HG02943 (cell line): ENCODE data around the gene USP40.

Experiments
- ATAC-seq: cut with Tn5 transposase; IDR thresholded peaks from one replicate; pipeline ENCODE4 v1.9.1; 2021; ENCODE audit warnings: mild to moderate bottlenecking, low read depth, moderate library complexity; ENCODE audit not compliant: unreplicated experiment

USP40 gene

GRCh38 chr2:233461481-233461891, 105.1 kb downstream of the USP40 start:
- no peak for ATAC-seq

GRCh38 chr2:233460726-233461441, 105.7 kb downstream of the USP40 start:
- ATAC-seq, result no peak

DNA sequence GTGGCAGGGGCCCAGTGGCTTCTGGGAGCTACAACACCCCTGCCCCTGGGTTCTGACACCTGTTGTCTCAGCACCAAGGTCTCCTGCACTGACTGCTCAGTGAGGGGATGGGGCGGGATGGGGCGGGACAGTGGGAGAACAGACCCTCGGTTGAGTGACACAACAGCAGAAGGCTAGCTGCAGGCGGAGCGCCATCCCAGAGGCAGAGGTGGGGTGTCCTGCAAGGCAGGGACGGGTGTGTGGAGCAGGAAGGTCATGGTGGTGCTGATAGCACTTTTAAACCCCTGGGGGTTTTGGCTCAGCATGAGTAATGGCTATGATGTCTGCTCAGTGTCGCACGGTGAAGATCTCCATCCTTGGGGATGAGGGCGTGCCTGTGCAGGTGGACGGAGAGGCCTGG, 107.2 kb downstream of the USP40 start:
- no peak for ATAC-seq

DNA sequence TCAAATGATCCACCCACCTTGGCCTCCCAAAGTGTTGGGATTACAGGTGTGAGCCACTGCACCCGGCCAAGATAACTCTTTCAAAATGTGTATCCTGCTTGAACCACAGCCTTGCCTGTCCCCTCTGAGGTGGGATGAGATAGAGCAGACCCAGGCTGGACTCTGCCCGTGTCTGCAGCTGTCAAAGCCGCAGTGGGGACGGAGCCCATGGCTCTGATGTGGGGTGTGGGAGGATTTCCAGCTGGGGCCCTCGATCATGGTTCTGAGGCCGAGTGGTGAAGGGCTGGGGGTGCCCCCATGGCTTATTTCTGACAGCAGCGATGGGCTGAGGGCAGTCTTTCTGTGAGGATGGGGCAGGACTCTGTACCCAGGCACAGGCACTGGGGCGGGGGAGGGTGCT, 107.8 kb downstream of the USP40 start:
- no peak for ATAC-seq

DNA sequence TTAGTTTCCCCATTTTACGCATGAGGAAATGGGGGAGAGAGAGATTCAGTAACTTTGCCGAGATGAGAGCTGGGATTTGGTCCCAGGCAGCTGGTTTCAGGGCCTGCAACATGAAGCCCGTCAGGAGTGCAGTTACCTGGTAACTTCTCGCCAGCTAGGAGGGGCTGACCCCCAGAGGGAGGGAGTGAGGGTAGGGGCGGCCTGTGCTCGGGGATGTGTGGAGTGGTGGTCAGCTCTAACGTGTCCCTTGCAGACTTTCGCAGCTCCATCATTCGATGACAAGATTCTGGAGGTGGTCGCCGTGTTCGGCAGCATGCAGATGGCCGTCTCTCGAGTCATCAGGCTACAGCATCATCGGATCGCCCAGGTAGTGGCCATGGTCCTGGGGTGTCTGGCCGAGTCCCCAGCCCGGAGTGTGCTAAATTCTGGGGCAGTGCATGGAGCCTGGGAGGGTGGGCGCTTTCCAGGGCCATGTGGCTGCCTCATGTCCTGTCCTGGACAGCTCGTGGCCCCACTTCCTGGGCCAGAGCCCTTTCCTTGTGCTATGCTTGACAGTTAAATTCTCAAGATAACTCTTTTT, 108.5 kb downstream of the USP40 start:
- ATAC-seq, result no peak

GRCh38 chr2:233457356-233457755, 109.2 kb downstream of the USP40 start:
- no peak for ATAC-seq

DNA sequence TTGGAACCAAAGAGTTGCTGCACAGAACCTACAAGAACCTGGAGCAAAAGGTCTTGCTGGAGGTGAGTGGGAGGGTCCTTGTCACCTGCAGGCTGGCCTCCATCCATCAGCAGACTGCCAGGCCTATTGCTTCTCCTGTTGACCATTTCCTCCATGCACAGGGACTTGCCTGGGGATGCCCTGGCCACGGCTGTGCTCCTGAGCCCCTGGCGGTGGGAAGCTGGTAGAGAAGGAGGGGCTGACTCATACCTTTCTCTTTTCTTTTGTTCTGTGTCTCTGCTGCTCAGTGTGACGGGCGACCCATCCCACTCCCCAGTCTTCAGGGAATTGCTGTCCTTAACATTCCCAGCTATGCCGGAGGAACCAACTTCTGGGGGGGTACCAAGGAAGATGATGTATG, 109.6 kb downstream of the USP40 start:
- ATAC-seq, result no peak

DNA sequence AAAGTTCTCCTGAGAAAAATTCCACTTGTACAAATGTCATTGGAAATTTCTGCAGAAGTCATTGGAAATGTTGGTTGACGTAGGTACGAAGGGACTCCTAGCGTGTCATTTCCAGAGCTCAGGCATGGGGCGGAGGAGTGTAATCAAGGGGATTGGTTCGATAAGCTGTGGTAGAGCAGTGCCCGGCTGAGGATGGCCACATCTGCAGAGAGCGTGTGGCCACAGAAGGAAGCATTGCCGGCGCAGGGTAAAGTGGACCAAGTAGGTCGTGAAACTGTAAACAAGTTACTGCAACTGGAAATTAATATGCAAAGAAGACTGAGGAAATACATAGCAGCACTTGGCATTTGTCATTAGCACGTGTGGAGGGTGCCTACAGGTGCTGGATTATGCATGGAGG, 110.5 kb downstream of the USP40 start:
- ATAC-seq, result no peak

- ATAC-seq, result no peak
These were observed 111.1 kb downstream of the USP40 start for GRCh38 chr2:233455491-233455890.

- ATAC-seq, result no peak
These were observed 111.6 kb downstream of the USP40 start for GRCh38 chr2:233455006-233455405.

DNA sequence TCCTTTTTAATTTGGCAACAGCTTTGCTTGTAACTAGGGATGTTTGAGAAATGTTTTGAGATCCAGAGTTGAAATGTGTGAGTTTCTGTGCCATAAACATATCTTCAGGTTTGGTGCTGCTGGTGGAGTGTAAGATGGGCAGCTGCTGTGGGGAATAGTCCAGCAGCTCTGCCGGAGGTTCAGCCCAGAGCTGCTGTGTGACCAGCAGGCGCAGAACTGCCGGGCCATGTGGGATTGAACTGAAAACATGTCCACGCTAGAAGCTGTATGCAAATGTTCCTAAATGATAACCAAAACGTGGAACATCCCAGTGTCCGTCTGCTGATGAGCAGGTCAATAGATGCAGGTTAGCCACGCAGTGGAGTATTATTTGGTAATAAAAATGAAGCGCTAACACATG, 112.7 kb downstream of the USP40 start:
- no peak for ATAC-seq

DNA sequence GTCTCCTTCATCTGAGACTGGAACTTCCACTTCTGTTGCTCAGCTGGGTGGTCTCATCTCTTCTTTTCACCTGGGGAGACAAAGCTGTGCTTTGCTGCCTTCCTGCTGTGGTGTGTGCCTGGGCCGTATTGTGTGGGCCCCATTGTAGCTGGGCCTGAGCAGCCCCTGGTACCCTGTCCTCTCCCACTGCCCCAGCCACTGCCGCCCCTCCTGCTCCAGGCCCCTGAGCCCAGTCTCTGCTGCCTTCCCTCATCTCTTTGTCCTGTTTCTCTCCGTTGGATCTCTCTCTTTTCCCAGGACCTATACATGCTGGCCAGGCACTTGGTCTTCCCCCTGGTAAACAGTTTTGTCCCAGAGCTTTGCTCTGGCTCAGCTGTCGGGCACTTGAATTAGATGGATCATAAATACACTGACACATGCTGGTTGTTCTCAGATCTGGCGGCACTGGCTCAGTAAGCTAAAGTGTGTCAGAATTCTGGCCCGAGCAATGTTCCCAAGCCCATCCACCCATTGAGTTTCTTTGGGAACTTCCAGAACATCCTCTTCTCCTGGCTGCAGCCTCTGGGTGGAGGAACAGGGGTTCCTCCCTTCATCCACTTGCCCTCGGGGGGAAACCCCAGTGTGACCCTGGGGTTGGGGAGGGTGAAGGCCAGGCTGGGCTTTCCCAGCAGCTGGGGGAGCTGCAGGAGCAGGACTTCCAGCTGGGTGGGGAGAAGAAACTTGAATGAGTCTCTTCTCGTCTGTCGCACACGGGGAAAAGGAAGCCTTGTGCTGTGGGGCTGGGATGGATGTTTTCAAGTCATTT, 113.3 kb downstream of the USP40 start:
- no peak for ATAC-seq

- ATAC-seq, result no peak
These were observed 114.6 kb downstream of the USP40 start for GRCh38 chr2:233451950-233452349.

- no peak for ATAC-seq
These were observed 115.6 kb downstream of the USP40 start for GRCh38 chr2:233450864-233451575.

DNA sequence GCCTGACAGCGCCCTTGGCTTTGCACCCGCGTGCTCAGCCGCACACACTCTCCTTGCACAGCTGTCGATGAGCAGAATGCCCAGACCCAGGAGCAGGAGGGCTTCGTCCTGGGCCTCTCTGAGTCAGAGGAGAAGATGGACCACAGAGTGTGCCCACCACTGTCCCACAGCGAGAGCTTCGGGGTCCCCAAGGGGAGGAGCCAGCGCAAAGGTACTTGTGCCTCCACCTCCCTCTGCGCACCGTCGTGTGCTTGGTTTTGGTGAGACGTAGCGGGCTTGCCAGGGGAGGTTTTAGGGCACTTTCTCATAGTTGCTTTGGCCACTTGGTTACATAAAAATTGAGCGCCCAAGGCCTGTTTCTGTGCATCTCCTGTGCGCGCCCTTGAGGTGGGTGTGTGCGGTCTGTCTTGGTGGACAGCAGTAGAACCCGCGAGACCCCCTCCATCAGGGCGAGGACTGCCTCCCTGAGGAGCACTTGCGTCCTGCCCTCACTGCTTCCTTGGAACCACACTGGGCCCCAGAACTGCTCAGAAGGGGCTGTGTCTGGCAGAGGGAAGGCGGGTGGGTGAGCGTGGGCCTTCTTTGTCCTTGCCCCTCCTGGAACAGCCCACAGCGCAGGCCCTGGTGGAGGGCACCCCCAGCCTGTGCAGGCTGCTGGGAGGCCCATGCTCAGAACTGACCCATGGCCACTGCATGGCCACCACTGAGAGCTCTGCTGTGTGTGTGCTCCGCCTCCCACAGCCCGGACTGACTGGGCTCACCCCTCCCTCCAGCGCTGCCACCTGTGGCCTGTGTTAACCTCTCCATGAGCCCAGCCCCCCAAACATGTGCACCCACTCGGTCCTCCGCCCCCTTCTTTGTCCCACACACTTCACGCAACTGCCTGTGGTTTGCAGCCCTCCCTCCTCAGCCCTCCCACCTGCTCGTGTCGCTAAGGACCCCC, 116.4 kb downstream of the USP40 start:
- no peak for ATAC-seq

DNA sequence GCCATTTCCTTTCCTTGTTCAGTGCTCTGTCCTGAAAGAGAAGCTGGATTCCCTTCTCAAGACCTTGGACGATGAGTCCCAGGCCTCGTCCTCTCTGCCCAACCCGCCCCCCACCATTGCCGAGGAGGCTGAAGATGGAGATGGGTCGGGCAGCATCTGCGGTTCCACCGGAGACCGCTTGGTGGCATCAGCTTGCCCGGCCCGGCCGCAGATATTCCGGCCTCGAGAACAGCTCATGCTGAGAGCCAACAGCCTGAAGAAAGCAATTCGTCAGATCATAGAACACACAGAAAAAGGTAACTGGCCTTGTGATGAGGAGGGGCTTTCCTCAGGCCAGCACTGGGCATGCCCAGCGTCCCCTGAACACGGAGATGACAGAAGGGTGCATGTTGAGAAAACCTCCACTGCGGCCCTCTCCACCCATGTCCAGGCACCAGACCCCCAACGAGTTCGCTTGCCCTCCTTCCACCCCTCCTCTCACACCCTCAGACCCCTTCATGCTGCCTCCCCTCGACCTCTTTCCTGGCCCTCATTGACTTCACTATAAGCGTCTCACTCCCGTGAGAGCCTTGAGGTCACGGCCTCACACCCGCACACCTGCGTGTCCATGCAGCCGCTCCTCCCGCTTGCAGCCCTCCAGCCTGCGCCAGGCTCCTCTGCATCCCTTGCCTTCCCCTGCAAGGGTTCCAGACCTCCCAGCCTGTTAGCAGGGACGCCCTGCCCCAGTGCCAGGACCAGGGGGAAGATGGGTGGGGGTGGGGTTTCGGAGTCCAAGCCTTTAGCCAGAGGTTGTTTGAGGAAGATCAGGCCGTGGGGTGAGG, 117.3 kb downstream of the USP40 start:
- no peak for ATAC-seq

DNA sequence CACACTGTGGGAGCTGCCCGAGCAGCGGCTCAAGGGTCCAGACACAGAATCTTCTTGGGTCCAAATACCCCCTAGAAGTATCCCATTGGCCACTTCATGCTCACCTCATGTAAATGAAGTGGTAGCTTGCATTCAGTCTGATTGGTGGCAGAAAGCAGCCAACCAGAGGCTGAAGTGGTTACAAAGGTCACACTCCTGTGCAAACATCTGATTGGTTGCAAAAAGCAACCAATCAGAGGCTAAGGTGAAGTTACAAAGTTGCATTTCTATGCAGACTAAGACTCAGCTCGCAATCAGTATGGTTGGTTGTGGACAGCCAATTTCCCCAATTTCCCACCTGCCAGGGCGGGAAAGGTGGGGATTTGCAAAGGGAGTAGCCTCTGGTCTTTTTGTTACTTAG, 118.0 kb downstream of the USP40 start:
- ATAC-seq, result no peak

- no peak for ATAC-seq
These were observed 118.4 kb downstream of the USP40 start for GRCh38 chr2:233448220-233448559.

DNA sequence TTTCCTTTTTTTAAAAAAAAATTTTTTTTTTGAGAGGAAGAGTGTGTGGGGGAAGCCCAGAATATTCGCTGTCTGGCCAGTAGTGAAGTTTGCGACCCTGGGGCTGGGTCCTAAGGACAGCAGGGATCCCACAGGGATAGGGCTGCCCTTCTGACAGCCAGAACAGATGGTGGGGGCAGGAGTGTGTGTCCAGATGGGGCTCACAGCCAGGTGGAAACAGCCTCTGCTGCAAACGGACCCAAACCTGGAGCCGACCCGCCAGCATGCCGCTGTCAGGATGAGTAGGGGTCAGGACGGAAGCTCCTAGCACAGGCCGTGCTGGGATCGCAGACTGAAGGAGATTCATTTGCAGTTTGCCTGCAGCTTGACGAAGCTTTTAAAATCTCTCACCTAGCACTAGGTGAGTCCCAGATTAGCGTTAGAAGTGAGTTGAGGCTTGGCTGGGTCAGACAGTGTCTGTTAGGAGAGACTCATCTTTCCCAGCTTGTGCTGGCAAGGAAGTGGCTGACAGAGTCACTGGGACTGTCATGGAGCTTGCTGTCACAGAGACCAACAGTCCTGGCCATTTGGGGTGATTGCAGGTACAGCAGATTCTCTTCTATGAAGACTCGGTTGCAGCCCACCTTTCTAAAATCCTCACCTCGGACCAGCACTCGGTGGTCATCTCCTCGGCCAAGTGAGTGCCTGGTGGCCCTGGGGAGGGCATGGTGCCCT, 118.9 kb downstream of the USP40 start:
- no peak for ATAC-seq
